Stimulated activated CD4-positive, alpha-beta T cell treated with anti-CD3 and anti-CD28 coated beads, Interleukin-4, amount 100 ng/mL, for 48 hours (primary cell): ENCODE data around the gene MYCL.
A peak's percentile ranks its signal among the peaks of the same experiment; 100 is the strongest.

Experiments
- DNase-seq, 2 donors: peaks; one replicate each; pipeline ENCODE4 v3.0.0-alpha.2; 2020; ENCODE audit warnings: low read depth in 2 of 2

MYCL gene

DNA sequence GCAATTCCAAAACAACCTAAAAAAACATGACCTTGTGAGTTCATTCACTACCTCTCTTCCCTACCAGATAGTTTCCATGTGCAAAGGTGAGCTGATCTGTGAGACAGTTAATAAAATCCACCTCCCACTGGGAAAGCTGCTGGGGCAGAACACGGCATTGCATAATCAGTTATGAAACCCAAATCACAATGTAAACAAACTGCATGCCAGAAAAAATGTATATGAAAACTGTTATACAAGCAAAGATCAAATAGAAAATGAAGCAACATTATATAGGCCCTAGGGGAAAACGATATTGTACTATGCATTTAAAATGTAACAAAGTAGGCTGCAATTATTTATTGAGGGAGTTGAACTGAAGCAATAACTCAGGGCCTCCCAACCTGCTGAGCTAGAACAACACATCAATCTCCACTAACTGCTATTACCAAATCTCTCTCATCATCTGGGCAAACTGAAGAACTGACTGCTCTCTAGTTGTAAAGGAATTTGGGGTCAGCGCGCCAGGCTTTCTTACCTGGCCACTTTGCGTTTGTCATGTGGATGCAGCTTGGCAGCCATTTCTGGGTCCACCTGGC lies 49.4 kb downstream of the MYCL start:
- no peak for DNase-seq

GRCh38 chr1:39850606-39851216 lies 51.0 kb downstream of the MYCL start:
- DNase-seq: no peak

GRCh38 chr1:39849203-39849602 lies 52.5 kb downstream of the MYCL start:
- no peak for DNase-seq

DNA sequence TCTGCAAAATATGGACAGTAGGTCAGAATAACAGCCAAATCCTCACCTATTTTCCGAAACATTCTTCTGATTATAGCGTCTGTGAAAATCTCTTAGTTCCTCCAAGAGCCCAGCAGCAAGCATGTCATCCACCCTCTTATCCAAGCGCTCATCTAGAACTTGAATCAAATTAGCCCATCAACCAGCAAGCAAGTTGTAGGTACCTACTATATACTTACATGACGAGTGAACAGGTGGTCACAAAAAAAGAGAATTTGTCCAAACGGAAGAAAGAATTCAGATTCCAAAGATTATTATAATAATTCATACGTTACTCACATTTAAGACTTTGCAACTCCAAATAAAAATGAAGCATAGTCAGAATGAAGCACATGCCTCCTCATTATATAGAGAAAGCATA lies 53.8 kb downstream of the MYCL start:
- no peak for DNase-seq

- DNase-seq: no peak
These were observed 54.9 kb downstream of the MYCL start for GRCh38 chr1:39846796-39847195.

DNA sequence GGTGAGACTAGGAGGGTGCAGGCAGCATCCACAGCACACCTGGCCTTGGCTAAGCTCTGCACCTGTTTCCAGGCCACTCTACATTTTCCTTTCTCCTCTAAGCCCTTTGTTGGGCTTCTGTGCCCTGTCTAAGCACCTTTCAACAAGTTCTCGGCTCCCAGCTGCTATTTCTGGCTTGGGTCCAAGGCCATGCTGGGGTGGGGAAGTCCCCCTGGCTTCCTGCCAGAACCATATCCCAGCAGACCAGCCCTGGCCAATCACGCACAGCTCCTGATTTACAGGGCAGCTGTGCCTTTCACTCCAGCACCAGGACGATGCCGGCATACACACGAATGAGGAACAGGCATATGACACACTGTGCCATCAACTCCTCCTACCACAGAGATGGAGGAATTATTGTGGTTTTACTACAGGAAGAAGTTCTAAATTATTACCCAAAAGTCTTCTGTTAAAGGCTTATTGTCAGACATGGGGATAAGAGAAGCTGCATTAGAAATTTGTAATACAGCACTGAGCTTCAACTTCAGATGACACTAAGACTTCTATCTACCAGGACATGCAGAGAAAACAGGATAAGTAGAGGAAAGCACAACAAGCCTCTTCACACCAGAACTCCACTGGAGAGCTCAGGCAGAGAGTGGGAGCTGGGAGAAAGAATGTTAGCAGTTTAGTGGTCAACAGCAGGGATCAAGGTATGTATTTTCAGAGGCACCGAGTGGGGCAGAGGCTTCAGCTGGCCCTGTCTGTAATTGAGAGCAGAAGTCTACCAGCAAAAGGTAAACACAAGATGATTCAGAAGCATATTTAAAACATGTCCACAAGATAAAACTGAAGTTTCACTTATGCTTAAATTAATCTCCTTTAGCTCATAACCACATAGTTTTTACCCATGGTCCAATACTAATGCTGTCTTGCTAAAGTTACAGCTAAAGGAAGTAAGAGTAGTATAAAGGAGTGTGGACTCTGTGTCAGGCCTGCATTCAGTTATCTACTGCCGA lies 55.8 kb downstream of the MYCL start:
- DNase-seq: peak; percentile 53 to 59
